ENCODE results near the gene MOB2.

Gene MOB2

DNA sequence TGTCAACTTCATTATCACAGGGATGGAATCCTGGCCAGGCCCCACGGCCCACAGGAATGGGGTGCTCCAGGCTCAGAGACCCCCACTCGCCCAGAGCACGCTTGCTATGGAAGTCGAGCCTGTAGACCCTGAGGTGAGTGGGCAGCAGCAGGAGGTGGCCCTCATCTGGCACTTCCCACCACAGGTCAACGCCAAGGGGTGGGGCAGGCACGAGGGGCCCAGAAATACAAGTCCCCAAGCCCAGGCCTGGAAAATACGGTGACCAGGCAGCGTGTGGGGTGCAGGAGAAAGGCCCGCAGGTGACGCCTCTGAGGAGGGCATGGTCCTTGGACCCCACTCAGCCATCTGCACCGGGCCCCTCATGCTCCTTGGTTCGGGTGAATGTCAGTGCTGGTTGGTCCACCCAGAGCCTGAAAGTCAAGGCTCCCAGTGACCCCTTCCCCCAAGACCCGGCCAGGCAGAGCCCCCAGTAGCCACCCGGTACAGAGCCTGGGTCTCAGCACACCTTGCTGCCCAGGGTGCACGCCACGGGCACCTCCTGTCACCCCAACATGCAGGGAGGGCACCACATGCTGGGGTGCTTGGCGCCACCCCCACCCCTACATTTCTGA is 2.4 kb downstream of the MOB2 start:
- DNase-seq, result no peak

DNA sequence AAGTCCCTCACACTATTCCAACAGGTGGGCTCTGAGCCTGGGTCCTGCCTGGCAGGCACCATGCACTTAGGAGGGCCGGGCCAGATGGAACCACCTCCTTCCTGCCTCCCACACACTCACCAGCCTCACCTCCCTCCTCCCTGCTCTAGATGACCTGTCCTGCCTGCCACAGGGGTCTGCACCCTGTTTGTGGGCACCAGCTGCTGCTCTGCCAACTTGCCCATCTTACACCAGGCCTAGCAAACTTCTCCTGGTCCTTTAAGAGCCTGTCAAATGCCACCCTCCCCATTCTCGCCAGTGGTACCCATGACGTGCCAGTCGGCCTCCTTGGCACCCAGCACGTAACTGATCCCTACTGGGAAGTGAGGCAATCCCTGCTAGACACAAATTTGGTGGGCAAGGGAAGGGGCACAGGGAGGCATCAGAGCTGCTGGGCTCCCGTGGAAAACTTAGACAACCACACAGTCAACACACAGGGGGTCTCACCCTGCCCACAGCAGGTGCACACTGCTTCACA is 3.1 kb downstream of the MOB2 start:
- no peak for DNase-seq

DNA sequence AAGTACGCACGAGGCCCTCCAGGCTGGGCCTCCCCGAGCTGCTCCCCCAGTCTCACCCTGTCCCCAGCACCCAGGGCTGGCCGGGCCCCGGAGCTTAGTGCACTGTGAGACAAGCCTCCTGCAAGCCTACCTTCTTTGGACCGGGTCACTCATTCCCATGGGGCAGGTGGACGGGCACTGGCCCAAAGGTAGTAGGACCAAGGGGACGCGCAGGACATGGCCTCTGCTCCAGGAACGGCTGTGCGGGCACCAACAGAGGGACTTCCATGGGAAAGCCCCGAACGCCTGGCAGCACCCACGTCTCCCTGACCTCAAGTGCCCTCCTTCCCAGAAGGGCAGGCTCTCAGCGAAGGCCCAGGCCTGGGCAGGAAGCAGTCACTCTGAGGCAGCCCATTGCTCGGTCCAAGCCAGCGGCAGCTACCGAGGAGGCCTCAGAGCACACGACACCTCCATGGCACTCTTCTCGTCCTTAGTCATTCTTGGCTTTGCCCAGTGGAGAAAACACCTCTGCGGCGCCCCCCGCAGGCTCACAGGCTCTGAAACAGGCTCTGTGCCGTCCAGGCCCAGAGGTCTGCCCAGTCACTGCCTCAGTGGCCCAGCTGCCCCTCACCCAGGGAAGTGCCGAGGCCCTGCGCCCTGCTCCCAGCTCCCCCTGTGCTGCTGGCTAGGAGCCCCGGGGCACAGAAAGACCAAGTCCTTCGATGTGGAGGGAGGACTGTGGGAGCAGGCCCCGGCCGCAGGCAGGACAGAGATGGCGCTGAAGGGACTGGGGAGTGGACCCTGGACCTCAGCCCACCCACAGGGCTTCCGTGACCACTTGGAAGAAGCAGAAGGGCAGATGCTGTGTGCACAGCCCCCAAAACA is 3.8 kb downstream of the MOB2 start:
- no peak for DNase-seq

DNA sequence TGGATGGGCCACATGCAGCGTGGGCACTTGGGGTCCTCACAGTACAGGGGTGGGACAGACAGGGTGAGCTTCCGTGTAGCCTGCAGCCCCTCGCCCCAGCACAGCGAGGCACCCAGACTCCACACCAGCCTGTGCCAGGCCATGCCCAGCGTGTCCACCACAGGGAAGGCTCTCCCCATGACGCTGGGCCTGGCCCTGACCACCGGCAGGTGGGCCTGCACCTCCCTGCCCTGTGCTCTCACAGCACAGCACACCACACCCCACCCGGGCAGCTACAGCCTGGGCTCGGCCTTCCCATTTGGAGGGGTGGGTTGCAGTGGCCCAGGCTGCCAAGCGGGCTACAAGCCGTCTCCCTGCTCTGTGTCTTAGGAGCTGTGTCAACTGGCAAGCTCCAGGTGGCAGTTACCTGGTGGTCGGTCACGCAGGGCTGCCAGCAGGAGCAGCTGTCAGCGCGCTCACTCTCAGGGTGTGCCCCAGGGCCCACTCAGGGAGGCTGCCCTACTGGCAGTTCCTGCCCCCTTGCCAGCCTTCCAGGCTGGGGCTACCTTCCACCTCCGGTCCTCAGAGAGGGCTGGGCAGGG is 4.6 kb downstream of the MOB2 start:
- no peak for DNase-seq

DNA sequence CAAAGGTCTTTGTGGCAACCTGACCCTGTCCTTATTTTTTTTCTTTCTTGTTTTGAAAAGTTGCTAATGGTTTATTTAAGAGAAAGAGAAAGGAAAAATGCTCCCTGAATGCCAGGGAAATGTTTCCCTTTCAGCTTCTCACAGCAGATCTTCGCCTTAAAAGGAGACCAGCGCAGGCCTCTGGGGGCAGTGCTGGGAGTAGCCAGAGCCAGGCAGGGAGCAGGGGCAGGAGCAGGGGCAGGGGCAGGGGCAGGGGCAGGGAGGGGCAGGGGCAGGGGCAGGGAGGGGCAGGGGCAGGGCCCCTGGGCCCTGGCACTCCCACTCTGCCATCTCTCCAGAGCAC is 5.1 kb downstream of the MOB2 start:
- DNase-seq, result no peak

DNA sequence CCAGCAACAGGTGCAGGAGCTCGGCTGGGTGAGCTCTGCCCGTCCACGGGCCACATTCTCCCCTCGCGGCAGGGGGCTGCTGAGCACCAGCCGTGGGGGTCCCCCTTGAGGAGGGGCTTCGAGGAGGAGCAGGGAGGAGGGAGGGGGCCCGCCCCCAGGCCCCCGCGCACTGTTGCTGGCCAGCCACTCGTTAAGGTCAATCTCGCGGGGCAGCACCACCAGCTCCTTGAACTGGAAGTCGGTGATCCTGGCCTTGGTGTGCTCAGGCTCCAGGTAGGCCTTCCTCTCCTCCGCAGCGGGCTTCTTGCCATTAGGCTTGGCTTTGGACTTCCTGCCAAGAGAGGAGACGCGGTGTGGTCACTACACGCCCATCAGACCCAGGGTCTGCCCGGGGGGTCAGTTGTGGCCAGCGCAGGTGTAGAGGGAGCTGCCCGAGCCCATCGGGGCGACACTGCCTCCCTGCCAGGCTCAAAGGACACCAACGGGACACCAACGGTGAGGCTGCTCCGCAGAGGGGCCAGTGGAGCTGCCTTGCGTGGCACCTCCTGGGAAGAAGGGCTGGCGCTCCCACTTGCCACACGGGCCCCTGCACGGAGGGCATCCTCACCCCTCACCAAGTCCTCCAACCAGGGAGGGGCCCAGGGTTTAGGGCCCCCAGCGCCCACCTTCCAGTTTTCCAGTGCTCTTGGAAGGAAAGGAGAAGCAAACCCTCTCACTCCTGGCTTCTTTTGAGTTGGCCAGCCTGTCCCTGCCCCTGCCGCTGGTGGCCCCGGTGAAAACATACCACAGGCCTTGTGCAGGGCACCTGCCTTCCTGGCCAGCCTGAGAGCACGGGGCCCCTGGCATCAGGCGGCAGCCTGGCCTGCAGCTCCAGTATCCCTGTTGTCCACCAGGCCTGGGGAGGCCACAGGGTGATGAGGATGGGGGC is 5.8 kb downstream of the MOB2 start:
- no peak for DNase-seq

DNA sequence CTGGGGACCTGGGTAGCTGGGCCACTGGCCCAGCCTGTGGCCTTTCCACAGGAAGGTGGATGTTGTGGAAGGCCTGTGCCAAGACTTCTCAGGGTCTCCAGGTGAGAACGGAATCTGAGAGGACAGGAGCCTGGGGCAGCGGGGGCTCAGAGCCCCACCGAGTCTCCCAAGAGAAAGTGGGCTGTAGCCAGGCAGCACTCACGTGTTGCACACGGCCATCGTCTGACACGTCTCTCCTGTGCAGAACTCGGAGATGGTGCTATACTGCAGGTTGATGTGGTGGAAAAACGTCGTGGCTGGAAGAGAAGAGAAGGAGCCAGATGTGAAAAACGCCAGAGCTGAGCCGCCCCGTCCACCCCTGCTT is 6.4 kb downstream of the MOB2 start:
- DNase-seq, result no peak

DNA sequence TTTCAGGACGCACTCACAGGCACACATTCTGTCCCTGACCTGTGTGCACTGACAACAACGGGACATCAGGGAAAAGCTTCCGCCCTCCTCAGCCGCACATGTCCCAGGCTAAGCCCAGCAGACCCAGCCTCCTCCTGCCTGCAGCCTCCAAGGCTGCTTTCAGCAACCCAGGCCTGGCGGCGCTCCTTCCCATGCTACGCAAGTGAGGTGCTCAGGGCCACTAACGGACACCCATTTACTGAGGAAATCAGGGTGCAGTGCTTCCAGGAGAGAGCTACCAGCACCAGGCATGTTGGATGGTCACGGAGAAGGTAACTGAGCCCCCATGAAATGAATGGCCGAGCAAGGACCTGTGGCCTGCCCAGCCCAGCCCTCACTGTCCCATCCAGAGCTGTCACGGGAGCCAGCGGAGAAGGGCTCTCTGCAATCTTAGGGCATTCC is 6.9 kb downstream of the MOB2 start:
- no peak for DNase-seq

DNA sequence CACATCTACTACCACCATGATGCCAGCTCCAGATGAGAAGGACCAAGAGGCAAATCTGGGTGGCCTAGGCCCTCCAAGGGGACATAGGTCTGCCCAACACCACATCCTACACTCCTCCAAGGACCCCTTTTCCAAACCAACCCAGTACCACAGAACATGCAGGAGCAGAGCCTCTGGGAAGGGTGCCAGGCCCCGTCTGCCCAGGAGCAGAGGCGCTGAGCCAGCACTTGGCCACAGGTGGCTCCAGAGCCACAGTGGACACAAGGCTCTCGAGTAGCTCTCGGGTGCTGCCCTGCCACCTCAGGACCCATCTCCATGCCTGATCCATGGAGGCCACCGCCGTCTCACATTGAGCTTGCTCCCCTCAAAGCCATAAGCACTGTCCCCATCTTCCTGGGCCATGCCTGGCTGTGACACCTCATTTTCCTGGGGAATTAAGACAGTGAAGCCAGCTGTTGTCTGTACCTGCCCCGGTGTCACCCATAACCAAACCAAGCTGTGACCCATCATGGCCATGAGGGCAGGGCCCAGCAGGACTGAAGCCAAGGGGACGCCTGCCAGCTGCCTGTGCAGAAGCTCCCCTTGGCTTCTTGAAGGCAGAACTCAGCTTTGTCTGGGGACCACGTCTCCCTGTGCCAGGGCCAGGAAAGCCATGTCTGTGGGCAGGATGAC is 7.4 kb downstream of the MOB2 start:
- no peak for DNase-seq

DNA sequence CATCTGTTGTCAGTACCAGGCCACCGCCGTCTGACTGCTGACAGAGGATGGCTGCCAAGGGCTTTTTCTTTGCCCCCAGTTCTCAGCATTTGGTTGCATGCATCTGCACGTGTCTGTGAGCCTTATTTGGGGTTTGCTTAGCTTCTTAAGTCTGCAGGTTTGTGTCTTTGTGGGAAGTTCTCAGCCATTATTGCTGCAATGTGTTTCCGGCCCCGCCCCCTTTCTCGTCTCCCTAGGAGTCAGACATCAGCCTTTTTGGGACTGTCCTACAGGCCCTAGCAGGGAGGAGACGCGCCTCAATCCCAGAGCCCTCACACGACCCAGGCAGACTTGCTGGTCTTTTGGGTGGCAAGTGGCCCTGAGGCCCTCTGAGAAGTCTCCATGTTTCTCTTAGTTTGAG is 8.0 kb downstream of the MOB2 start:
- DNase-seq, result no peak

DNA sequence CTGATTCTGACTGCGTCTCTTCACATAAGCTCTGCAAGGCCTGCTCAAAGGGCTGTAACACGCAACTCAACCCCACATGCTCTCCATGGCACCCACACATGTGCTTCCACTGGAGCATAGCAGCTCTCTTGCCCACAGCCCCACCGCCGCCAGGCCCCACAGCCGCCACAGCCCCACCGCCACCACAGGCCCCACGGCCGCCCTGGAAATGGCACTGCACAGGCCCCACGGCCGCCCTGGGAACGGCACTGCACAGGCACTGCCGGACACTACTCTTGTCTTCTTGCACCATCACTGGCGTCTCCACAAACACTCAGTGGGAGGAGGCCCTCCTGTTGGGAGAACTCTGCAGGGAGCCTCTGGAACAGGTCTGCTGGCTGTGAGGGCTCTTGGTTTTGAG is 8.6 kb downstream of the MOB2 start:
- DNase-seq, result no peak

DNA sequence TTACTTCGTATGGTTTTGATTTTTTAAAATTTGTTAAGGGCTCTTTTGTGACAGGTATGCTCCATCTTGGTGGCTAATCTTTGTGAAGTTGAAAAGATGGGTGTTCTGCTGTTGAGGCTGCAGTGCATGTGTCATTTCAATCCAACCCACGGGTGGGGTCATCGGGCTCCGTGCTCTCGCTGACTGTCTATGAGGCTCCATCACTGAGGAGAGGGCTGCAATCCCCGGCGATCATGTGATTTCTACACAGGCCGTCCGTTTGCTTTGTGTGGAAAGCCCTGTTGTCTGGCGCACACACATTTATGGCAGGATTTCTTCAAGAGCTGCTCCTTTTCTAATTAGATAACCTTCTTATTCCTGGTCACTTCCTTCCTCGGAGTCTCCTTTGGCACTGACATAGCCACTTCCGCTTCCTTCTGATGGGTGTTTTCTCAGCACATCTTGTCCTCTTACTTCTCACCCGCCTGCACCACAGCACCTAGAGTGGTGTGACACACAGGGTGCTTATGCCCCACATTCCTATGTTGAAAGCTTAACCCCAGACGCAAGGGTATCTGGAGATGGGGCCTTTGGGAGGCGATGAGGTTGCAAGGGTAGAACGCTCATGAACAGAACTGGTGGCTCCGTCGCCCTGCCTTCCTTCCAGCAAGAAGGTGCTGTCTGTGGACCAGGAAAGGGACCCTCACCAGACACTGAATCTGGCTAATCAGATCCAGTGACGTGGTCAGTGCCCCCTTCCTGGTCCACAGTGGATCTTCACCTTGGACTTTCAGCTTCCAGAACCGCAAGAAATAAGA is 9.4 kb downstream of the MOB2 start:
- DNase-seq, result no peak

DNA sequence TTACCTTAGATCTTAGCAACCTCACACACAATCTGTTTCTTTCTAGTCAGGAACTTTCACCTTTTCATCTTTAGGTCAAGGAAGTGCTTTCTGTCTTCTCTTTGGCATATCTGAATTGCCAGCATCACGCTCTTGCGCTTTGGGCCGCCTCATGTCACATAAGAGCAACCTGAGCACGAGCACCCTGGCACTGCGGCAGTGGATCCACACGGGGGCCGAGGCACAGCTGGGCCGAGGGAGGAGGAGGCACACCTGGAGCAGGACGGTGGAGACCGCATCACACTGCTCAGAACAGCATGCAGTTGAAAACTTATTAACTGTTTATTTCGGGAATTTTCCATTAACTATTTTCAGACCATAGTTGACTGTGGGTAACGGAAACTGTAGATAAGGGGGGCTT is 10.7 kb downstream of the MOB2 start:
- DNase-seq, result no peak

DNA sequence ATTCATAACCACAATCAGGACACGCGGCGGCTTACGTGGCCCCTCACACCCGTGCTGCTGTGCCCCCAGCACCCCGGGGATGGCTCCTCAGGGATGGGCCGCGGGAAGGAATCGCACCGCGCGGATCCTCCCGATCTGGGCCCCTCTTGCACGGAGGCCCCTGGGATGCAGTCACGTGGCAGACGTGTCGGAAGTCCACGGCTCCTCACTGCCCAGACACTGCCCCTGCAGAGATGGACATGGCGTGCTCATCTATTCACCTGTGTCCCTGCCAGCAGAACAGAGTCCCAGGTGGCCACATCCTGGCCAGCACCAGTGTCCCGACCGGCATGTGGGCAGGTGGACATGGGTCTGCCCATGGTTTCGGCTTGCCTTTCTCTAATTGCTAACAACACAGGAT is 12.8 kb downstream of the MOB2 start:
- no peak for DNase-seq

DNA sequence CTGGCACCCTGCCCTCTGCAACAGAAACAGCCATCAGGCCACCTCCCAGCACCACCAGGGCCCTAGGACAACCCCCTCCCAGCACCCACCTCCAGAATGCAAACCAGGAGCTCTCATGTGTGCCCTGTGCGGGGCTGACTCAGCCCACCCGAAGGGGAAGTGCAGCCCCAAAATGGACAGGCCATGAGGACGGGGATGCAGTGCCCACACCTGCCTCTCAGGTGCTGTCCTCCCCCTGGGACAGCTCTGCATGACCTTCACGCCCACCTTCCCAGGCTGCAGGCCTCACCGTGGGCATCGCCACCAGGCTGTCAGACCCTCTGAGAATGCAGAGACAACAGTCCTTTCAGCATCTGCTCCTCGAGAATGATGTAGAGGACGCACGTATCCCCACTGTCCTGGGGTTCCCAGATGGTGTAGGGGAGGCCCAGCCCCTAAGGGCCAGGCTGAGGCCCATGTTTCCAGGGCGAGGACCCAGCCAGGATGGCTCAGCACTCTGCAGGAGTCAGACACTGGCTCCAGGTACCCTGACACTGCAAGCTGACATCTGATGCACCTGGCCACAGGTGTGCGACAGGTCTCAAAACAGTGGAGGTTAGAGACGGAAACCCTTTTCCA is 13.5 kb downstream of the MOB2 start:
- DNase-seq, result no peak

DNA sequence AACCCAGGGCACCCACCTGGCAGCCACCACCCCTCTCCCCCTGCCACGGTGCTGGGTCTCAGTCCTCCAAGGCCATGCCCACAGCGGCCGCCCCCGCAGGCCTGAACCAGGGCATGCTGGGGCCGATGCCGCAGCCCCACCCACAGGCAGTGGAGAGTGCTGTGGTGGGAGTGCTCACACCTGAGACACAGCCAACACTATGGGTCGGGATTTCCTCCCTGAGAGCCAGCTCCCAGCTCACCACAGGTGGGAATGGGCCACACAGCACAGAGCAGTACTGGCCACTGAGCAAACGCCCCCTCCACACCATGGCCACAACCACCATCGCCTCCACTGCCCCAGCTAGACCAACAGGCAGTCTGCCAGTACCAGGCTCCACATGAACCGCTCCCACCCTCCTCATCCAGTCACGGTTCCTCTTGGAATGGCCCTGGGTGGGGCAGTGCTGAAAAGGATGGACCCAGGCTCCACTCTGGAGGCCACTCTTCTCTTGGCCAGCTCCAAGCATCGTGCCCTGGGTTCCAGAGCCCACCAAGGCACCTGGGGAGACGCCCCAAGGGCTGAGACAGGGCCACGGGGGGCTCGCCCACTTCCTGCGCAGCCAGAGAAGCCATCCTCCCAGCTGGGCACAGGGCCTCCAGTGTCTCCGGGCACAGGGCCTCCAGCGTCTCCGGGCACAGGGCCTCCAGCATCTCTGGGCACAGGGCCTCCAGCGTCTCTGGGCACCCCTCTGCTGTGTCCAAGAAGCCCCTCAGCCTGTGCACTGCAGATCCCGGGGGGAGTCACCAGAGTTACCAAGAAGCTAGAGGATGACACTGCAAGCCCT is 14.2 kb downstream of the MOB2 start:
- no peak for DNase-seq

DNA sequence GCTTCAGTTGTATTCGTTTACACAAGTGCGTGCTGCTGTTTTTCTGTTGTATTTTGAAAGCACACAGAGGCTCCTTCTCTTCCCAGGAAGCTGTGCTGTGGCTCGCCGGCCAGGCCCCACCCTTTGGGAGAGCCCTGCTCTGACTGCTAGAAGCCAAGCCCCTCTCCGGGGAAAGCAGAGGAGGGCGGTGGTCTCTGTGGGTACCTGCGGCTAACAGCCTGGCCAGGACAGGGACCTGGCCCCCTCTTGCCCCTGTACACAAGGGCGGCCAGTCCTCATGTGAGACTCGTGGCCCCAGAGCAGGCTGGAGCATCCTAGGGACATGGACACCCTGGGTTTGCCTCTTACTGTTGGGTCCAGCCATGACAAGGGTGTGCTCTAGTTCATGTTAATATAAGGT is 14.8 kb downstream of the MOB2 start:
- DNase-seq, result no peak

DNA sequence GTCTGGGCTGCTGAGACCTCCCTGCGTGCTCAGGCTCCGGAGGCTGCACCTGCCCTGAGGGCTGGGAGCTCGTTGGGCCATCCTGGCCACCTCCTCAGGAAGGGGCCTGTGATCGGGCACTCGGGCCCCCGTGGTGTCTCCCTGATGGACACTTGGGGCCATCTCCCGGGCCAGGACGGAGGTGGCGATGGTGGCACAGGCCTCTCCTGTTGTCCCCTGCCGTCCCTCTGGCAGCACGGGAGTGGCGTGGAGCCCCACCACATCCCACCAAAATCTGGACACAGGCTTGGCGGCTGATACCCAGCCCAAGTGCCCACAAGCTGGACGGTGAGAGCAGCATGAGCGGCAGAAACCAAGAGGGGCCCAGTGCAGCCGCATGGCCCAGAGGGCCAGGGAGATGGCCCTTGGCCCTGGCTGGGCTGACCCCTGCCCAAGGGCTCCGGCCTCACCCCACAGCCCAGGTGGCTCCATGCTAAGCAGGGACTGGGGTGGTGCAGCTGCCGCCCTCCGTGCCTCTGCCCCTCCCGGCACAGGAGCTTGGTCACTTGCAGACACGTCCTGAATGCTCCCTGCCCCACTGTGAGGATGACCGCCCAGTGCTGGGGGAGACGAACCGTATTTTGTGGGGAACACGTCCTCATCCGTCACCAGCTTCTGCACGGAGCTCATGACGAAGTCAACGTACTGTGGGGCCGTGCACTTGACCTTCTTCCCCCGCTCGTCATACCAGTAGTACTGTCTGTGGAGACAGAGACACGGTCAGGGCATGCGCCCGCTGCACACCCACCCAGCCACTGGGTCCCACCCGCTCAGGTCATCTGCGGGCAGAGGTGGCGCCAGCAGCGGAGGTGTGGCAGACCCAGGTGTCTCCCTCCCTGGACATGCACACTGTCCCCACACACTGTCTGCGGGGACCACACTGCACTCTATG is 15.6 kb downstream of the MOB2 start:
- no peak for DNase-seq
